ENCODE measurements around the gene ZNF557.
"Not testable (repeated sequence)": the region's sequence is repeated elsewhere in the genome, so short reads cannot be mapped to it uniquely, and the experiment has no call there.

Gene ZNF557

DNA sequence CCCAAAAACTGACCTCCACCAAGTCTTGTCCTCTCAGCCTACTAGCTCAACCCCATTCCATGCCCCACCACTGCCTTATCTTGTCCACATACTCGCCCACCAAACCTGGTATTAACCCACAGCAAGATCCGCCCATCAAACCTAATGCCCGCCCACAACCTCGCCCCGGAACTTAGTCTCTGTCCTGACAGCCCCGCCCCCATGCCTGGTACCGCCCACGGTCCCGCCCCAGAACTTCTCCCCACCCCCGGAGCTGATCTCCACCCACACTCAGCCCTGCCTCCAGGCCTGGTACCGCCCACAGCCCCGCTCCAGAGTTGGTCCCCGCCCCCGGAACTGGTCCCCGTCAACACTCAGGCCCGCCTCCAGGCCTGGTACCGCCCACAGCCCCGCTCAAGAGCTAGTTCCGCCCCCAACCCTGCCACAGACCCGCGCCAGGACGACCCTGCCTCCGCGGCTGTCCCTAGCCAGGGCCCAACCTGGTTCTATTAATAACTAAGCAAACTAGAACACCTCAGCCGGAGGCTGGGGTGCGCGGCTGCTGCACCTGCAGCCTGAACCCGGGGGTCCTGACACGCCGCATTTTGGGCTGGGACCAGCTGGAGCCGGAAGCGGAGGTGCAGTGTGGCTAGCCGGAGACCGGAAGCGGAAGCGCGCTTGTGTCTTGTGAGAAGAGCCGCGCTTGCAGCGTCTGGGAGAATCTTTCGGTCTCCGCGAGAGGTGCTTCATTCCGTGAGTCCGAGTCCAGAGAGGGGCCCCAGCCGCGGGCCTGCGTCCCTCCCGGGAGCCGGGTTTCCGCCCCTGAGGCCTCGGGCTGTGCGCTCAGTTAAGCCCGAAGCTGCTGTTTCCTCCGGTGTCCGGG lies at the start of gene ZNF557:
ZNF557 (plus strand) TSS at position 662 of the 862 bp plus-strand sequence. CDS start 5,372 bp downstream, outside the sequence.
- DNase-seq: peak; percentile 95

GRCh38 chr19:7021331-7021730 lies 48.2 kb upstream of the ZNF557 start, which contains the start of gene MBD3L2B:
TSS of gene MBD3L2B (minus strand) at chr19:7021431. CDS start at chr19:7021397, 34 bp downstream.
- not testable (repeated sequence) for DNase-seq

- DNase-seq: not testable (repeated sequence)
Observed at GRCh38 chr19:7028790-7029189, 40.7 kb upstream of the ZNF557 start.

- not testable (repeated sequence) for DNase-seq
Observed at GRCh38 chr19:7030278-7030677, 39.2 kb upstream of the ZNF557 start, which contains the start of gene MBD3L5. TSS of gene MBD3L5 (plus strand) at chr19:7030578. CDS start at chr19:7030612, 34 bp downstream.

- DNase-seq: not testable (repeated sequence)
Observed at GRCh38 chr19:7040079-7040478, 29.4 kb upstream of the ZNF557 start, which contains the start of gene MBD3L4. TSS of gene MBD3L4 (minus strand) at chr19:7040179. CDS start at chr19:7040144, 35 bp downstream.

DNA sequence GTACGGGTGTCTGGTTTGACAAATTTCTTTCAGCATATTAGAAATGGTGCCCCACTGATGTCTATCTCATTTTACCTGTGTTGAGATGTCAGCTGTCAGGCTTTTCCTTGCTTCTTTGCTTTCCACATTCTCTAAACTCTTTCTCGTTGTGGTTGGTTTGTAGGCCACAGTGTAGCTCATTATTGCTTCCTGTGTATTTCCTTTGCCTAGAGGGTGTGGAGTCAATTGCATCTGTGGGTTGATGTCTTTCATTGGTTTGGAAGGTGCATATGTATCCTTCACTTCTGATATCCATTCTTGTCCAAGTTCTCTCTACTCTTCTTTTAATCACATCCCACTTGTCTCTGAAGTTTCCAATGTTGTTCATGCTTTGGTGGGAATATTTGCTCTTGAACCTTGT lies 27.9 kb upstream of the ZNF557 start:
- not testable (repeated sequence) for DNase-seq

GRCh38 chr19:7049021-7049420 lies 20.5 kb upstream of the ZNF557 start, which contains the start of gene MBD3L2:
TSS of gene MBD3L2 (plus strand) at chr19:7049321. CDS start at chr19:7049374, 53 bp downstream.
- DNase-seq: not testable (repeated sequence)

DNA sequence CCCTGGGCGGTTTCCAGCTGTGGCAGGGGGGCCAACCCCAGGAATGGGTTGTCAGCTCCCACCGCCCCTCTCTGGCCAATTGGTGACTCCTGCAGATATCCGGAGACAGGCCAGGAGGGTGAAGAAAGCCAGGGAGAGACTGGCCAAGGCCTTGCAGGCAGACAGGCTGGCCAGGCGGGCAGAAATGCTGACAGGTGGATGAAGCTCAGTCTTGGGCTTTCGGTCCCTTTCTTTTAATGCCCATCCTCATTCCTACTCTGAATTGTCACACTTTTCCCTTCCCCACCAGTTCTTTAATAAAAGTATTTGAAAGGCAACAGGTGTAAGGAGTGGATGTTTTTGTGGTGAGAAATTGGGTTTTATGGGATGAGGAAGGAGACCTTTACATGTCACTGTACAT lies 18.1 kb upstream of the ZNF557 start:
- DNase-seq: not testable (repeated sequence)

DNA sequence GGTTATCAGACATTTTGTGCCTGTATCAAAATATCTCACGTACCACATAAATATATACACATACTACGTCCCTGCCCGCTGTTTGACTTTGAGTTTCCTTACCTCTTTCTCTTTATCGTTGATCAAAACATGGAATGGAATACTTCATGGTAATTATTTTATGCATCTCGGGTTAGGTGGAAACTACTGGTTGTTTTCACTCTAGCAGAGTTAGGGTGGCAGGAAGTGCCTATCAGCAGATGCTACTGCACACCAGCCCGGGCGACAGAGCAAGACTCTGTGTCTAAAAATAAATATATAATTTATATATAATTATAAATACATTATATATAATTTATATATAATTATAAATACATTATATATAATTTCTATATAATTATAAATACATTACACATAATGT lies 16.6 kb upstream of the ZNF557 start:
- DNase-seq: not testable (repeated sequence)

- DNase-seq: not testable (repeated sequence)
Observed at GRCh38 chr19:7054635-7055368, 14.7 kb upstream of the ZNF557 start.

- DNase-seq: not testable (repeated sequence)
Observed at GRCh38 chr19:7055679-7056078, 13.8 kb upstream of the ZNF557 start.

- not testable (repeated sequence) for DNase-seq
Observed at GRCh38 chr19:7056371-7056770, 13.1 kb upstream of the ZNF557 start.

GRCh38 chr19:7058576-7058975 lies 10.9 kb upstream of the ZNF557 start, which contains the start of gene MBD3L3:
TSS of gene MBD3L3 (minus strand) at chr19:7058676. CDS start at chr19:7058605, 71 bp downstream.
- DNase-seq: not testable (repeated sequence)

GRCh38 chr19:7059977-7060376 lies 9.5 kb upstream of the ZNF557 start:
- DNase-seq: not testable (repeated sequence)

- DNase-seq: no peak
Observed at GRCh38 chr19:7063339-7063738, 6.2 kb upstream of the ZNF557 start.

- no peak for DNase-seq
Observed at GRCh38 chr19:7063764-7064418, 5.6 kb upstream of the ZNF557 start.

- DNase-seq: not testable (repeated sequence)
Observed at GRCh38 chr19:7067122-7067521, 2.4 kb upstream of the ZNF557 start.

- DNase-seq: no peak
Observed at GRCh38 chr19:7067716-7068115, 1.8 kb upstream of the ZNF557 start.

DNA sequence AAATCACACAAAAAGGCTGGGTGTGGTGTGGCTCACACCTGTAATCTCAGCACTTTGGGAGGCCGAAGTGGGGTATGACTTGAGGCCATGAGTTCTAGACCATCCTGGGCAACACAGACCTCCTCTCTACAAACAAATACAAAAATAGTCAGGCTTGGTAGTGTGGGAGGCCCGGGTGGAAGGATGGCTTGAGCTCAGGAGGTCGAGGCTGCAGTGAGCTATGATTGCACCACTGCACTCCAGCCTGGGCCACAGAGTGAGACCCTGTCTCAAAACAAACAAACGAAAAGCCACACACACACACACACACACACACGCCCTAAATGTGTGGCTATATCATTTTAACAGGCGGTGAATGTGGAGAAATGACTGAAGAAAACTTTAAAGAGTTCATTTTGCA lies 904 bp upstream of the ZNF557 start:
- DNase-seq: no peak

DNA sequence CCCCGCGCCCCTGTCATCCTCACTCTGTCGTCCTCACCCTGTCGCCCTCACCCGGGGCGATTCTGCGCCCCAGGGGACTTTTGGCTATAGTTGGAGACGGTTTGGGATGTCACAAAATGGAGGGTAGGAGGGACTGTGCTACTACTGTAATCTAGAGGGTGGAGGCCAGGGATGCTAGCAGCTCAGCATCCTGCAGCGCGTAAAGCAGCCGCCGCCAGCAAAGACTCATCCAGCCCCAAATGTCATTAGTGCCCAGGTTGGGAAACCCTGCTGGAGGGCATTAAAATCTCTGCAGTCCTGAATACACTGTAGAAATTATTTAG lies 362 bp downstream of the ZNF557 start:
- no peak for DNase-seq

DNA sequence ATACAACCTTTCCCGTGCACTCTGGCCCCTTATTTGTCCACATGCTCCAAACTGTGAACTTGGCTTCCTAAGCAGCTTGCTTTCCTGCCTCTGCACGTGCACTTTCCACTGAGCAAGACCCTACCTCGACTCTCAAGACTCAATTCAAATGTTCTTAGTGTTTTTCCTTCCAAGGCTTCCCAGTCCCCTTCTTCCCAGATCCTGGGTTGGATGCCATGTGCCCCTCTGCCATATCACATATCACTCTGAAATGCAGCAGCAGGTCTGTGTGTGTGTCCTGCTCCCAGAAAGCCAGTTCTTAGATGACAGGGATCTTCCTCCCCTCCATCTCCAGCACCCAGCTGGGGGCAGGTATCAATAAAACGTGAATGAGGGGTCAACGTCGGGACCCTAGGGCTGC lies 3.0 kb downstream of the ZNF557 start:
- no peak for DNase-seq

DNA sequence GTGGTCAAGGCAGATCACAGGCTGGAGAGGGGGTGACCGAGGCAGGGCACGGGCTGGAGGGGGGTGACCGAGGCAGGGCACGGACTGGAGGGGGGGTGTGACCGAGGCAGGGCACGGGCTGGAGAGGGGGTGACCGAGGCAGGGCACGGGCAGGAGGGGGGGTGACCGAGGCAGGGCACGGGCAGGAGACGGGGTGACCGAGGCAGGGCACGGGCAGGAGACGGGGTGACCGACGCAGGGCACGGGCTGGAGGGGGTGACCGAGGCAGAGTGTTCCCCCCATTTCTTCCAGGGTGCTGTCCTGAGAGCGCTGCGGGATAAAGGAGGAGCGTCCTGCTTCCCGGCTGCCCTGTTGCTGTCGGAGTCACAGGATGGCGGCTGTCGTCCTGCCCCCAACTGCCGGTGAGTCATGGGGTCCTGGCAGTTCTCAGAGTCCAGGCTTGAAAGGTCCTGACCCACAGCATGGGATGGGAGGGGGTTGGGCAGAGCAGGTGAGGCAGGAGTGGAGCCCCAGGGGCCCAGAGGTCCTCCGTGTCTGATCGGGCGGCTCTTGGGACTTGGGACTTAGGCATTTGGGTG lies 5.3 kb downstream of the ZNF557 start:
- DNase-seq: no peak
